ENCODE results near the gene BICD1.

GRCh38 chr12:32211900-32212156, 105.2 kb downstream of the BICD1 start:
- TF ChIP-seq CTCF (IDR thresholded peaks at IDR 0.05 in 8 of 11, conservative IDR thresholded peaks at IDR 0.05 in 3 of 11): no peak
- no peak for TF ChIP-seq POLR2A (IDR thresholded peaks at IDR 0.05)
- TF ChIP-seq POLR2AphosphoS5 (IDR thresholded peaks at IDR 0.05): no peak

Data from spleen (tissue), 7 donors.